Osteocyte (in vitro differentiated cells): ENCODE measurements around the gene EPM2A. TPM values are rescaled to one million over a fixed set of nuclear protein-coding genes. Genes with fewer than 3 reads are reported as not detected.

Source experiments
- DNase-seq: peaks from one replicate; pipeline ENCODE4 v3.0.0; 2021; ENCODE audit warnings: mixed read lengths; ENCODE audit not compliant: unreplicated experiment; ENCODE audit errors: extremely low spot score
- H3K27ac Mint-ChIP-seq: one replicate; pipeline ENCODE4 v1.8.0; 2021; ENCODE audit warnings: mild to moderate bottlenecking, mixed read lengths; ENCODE audit not compliant: unreplicated experiment
- H3K27me3 Mint-ChIP-seq: one replicate; pipeline ENCODE4 v1.8.0; 2021; ENCODE audit warnings: mixed read lengths; ENCODE audit not compliant: unreplicated experiment
- H3K36me3 Mint-ChIP-seq: one replicate; pipeline ENCODE4 v1.8.0; 2021; ENCODE audit warnings: mixed read lengths; ENCODE audit not compliant: unreplicated experiment
- H3K4me1 Mint-ChIP-seq: one replicate; pipeline ENCODE4 v1.8.0; 2021; ENCODE audit warnings: mixed read lengths; ENCODE audit not compliant: unreplicated experiment
- H3K4me3 Mint-ChIP-seq: one replicate; pipeline ENCODE4 v1.8.0; 2021; ENCODE audit warnings: mild to moderate bottlenecking, moderate library complexity, mixed read lengths; ENCODE audit not compliant: unreplicated experiment
- H3K9me3 Mint-ChIP-seq: one replicate; pipeline ENCODE4 v1.8.0; 2021; ENCODE audit warnings: mixed read lengths; ENCODE audit not compliant: unreplicated experiment
- CTCF ChIP-seq: fragments of 200-600 bp; sonication (generic); IDR thresholded peaks from 2 replicates; pipeline ENCODE4 v1.5.0; 2021; ENCODE audit warnings: antibody characterized with exemption, mild to moderate bottlenecking, moderate library complexity
- total RNA-seq: library from RNA; stranded (reverse); gene quantifications from 2 replicates; pipeline ENCODE4 v1.2.1, GENCODE V29; 2021

The EPM2A gene
- total RNA-seq, 1 donor from 2014 or later, result 13.6 TPM

- H3K4me3 Mint-ChIP-seq, result no peak overlapping the region
- DNase-seq, result no peak
- peaks cover 5% of the 10 kb centered on the region for H3K36me3 Mint-ChIP-seq
- no peak for TF ChIP-seq CTCF
- no peaks in the 10 kb centered on the region for H3K27me3 Mint-ChIP-seq
- peak overlapping the region; percentile 31 for H3K27ac Mint-ChIP-seq
- H3K4me1 Mint-ChIP-seq, result peaks cover 9% of the 10 kb centered on the region
- H3K9me3 Mint-ChIP-seq, result peaks cover 22% of the 10 kb centered on the region
Measured at GRCh38 chr6:145723646-145724045, 11.7 kb downstream of the EPM2A start.

- TF ChIP-seq CTCF, result no peak
- Mint-ChIP-seq H3K36me3 (peaks cover 8% of the 10 kb centered on the region), H3K27ac (no peak overlapping the region), H3K4me3 (no peak overlapping the region), H3K4me1 (peaks cover 9% of the 10 kb centered on the region), H3K9me3 (peaks cover 12% of the 10 kb centered on the region), H3K27me3 (no peaks in the 10 kb centered on the region)
- DNase-seq, result no peak
Measured at GRCh38 chr6:145722190-145722589, 13.1 kb downstream of the EPM2A start.

- Mint-ChIP-seq H3K9me3 (peaks cover 12% of the 10 kb centered on the region), H3K4me1 (peaks cover 9% of the 10 kb centered on the region), H3K27me3 (no peaks in the 10 kb centered on the region), H3K27ac (no peak overlapping the region), H3K4me3 (no peak overlapping the region), H3K36me3 (peaks cover 8% of the 10 kb centered on the region)
- no peak for TF ChIP-seq CTCF
- DNase-seq, result no peak
Measured at GRCh38 chr6:145721144-145721543, 14.2 kb downstream of the EPM2A start.

- H3K36me3 Mint-ChIP-seq, result peaks cover 10% of the 10 kb centered on the region
- H3K4me3 Mint-ChIP-seq, result no peak overlapping the region
- H3K27ac Mint-ChIP-seq, result no peak overlapping the region
- no peaks in the 10 kb centered on the region for H3K4me1 Mint-ChIP-seq
- H3K9me3 Mint-ChIP-seq, result peaks cover 11% of the 10 kb centered on the region
- no peaks in the 10 kb centered on the region for H3K27me3 Mint-ChIP-seq
- DNase-seq, result no peak
- no peak for TF ChIP-seq CTCF
Measured at GRCh38 chr6:145715426-145715825, 19.9 kb downstream of the EPM2A start.

- no peak overlapping the region for H3K4me3 Mint-ChIP-seq
- DNase-seq, result no peak
- TF ChIP-seq CTCF, result no peak
- H3K36me3 Mint-ChIP-seq, result peaks cover 10% of the 10 kb centered on the region
- no peak overlapping the region for H3K27ac Mint-ChIP-seq
- H3K27me3 Mint-ChIP-seq, result no peaks in the 10 kb centered on the region
- H3K4me1 Mint-ChIP-seq, result no peaks in the 10 kb centered on the region
- H3K9me3 Mint-ChIP-seq, result peaks cover 11% of the 10 kb centered on the region
Measured at GRCh38 chr6:145714731-145715130, 20.6 kb downstream of the EPM2A start.
